Mucosa of descending colon (tissue), 3 donors: ENCODE measurements around the gene ACACB. TPM values are rescaled to one million over a fixed set of nuclear protein-coding genes. Genes with fewer than 3 reads are reported as not detected.

ENCODE experiments used
- ATAC-seq: fragments of 200-7000 bp; cut with Tn5 transposase; one replicate; pipeline ENCODE4 v1.9.1; 2020; ENCODE audit warnings: mild to moderate bottlenecking, moderate library complexity
- DNase-seq, 3 donors: peaks; one replicate each; pipeline ENCODE4 v3.0.0-alpha.2; 2020
- H3K36me3 ChIP-seq: fragments of 200-600 bp; one replicate; pipeline ENCODE4 v1.8.0; 2021; ENCODE audit warnings: low read depth, mild to moderate bottlenecking
- H3K4me1 ChIP-seq: fragments of 200-600 bp; one replicate; pipeline ENCODE4 v1.8.0; 2021; ENCODE audit warnings: low read depth, mild to moderate bottlenecking
- H3K4me3 ChIP-seq: fragments of 200-600 bp; one replicate; pipeline ENCODE4 v1.8.0; 2021; ENCODE audit warnings: mild to moderate bottlenecking
- H3K9me3 ChIP-seq: fragments of 200-600 bp; one replicate; pipeline ENCODE4 v1.8.0; 2021; ENCODE audit warnings: mild to moderate bottlenecking
- CTCF ChIP-seq: fragments of 200-600 bp; IDR thresholded peaks from one replicate; pipeline ENCODE4 v1.8.0; 2022; ENCODE audit warnings: antibody characterized with exemption, mild to moderate bottlenecking
- intact Hi-C, 2 donors: fragments of 100-400 bp; cut with DNase I in 1 of 2; cut with micrococcal nuclease in 1 of 2; formaldehyde crosslinking; loops; one replicate each; pipeline versions ENCODE4 v1.11.0 to v1.11.1; 2022; cut with DNase I, micrococcal nuclease
- total RNA-seq, 3 donors: library from RNA; stranded (reverse); fragmentation: NEBNext Ultra II Directional in 2 of 3; extraction: Animal tissue kit (Norgen Biotek cat#: 25700) in 2 of 3; gene quantifications; one replicate each; pipeline versions ENCODE4 v1.2.1 to v1.2.4, GENCODE V29; 2021 to 2023
- donor health status: DM: no; HTN: no; CAD: no; lungs with moderate emphysema.
- donor health status: DM: no; HTN: no; CAD: no.
- donor health status: DM: no; HTN: yes; CAD: no.

ACACB gene
- total RNA-seq, 3 donors from 2014 or later: 54.4 to 155 (median 66.3) TPM

GRCh38 chr12:109258607-109259544, 142.5 kb downstream of the ACACB start:
- intact Hi-C loops: no loop called here
- no peak for TF ChIP-seq CTCF
- Histone ChIP-seq H3K36me3 (no peaks in the 10 kb centered on the region), H3K9me3 (peaks cover 3% of the 10 kb centered on the region), H3K4me3 (no peak overlapping the region), H3K4me1 (no peaks in the 10 kb centered on the region)
- DNase-seq: no peak
- ATAC-seq: no peak

- no peak for TF ChIP-seq CTCF
- DNase-seq (no peak), ATAC-seq (no peak)
- H3K9me3 ChIP-seq: no peaks in the 10 kb centered on the region
- no peaks in the 10 kb centered on the region for H3K36me3 ChIP-seq
- intact Hi-C loops: no loop called here
- no peaks in the 10 kb centered on the region for H3K4me1 ChIP-seq
- no peak overlapping the region for H3K4me3 ChIP-seq
Observed at GRCh38 chr12:109259545-109259895, 143.1 kb downstream of the ACACB start.

DNA sequence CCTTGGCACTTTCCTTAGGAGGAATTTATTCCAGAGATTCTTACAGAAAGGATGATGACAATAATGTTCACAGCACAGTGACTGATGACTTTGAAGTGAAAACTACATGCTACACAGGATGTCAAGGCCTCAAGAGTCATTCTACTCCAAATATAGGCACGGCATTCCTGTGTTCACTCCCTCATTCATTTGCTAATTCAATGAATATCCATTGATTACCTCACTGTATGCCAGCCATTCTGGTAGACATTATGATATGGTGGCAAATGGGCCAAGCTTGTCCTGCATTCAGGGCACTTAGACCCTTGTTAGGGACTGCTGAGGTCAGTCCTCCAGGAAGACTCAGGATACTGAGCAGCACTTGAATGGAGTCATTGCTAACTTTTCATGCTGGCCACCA, 144.7 kb downstream of the ACACB start:
- no peak overlapping the region for H3K4me3 ChIP-seq
- no peaks in the 10 kb centered on the region for H3K4me1 ChIP-seq
- no peak for TF ChIP-seq CTCF
- ATAC-seq: no peak
- no peaks in the 10 kb centered on the region for H3K9me3 ChIP-seq
- H3K36me3 ChIP-seq: no peaks in the 10 kb centered on the region
- intact Hi-C loops: loop anchor here in 1 of 2 donors (5.0 kb wide), 1 partner anchor 126 kb away; no protein-coding TSS in a partner anchor
- no peak for DNase-seq

- TF ChIP-seq CTCF: no peak
- H3K36me3 ChIP-seq: no peaks in the 10 kb centered on the region
- H3K4me1 ChIP-seq: no peaks in the 10 kb centered on the region
- DNase-seq (no peak), ATAC-seq (no peak)
- no peaks in the 10 kb centered on the region for H3K9me3 ChIP-seq
- intact Hi-C loops: loop anchor here in 1 of 2 donors (5.0 kb wide), 1 partner anchor 125 kb away; no protein-coding TSS in a partner anchor
- no peak overlapping the region for H3K4me3 ChIP-seq
Observed at GRCh38 chr12:109261939-109262338, 145.6 kb downstream of the ACACB start.

- H3K36me3 ChIP-seq: peaks cover 4% of the 10 kb centered on the region
- H3K4me3 ChIP-seq: no peak overlapping the region
- intact Hi-C loops: loop anchor here in 1 of 2 donors (5.0 kb wide), 1 partner anchor 124 kb away; no protein-coding TSS in a partner anchor
- DNase-seq (no peak), ATAC-seq (no peak)
- no peak for TF ChIP-seq CTCF
- no peaks in the 10 kb centered on the region for H3K4me1 ChIP-seq
- H3K9me3 ChIP-seq: no peaks in the 10 kb centered on the region
Observed at GRCh38 chr12:109263439-109263838, 147.1 kb downstream of the ACACB start.
